B cell (primary cell): ENCODE results near the gene DCHS2. TPM values are rescaled to one million over a fixed set of nuclear protein-coding genes. Genes with fewer than 3 reads are reported as not detected.

Source experiments
- ATAC-seq: fragments of 200-7000 bp; cut with Tn5 transposase; one replicate; pipeline ENCODE4 v1.10.0; 2021; ENCODE audit warnings: low read depth, mild to moderate bottlenecking, moderate number of reproducible peaks, moderate library complexity
- CTCF ChIA-PET: fragments of 350-600 bp; sonication (Branson Sonifier 250); formaldehyde crosslinking; loops from one replicate; lab custom pipeline; 2021; ENCODE audit warnings: antibody characterized with exemption, inconsistent platforms; lab: Charles Lee
- POLR2A ChIA-PET: fragments of 350-600 bp; sonication (Branson Sonifier 250); formaldehyde crosslinking; loops from one replicate; lab custom pipeline; 2021; ENCODE audit warnings: antibody characterized with exemption; lab: Charles Lee
- DNase-seq: peaks from one replicate; pipeline ENCODE4 v3.0.0; 2013
- H2AFZ ChIP-seq: 2 replicates; pipeline ENCODE4 v1.6.1; 2012; ENCODE audit warnings: mild to moderate bottlenecking, low read depth, low read length; ENCODE audit not compliant: insufficient read depth, poor library complexity, severe bottlenecking
- H3K27ac ChIP-seq, 2 donors: 1 replicate in 1 of 2; 2 replicates in 1 of 2; pipeline ENCODE4 v1.5.1; 2012 to 2013; ENCODE audit warnings: low read length in 2 of 2, mild to moderate bottlenecking in 2 of 2, moderate library complexity in 1 of 2
- H3K27me3 ChIP-seq, 4 experiments: fragments of 200-600 bp in 1 of 4; sonication (generic) in 1 of 4; replicated peaks in 1 of 4; 1 replicate in 2 of 4; 2 replicates in 2 of 4; pipeline versions ENCODE4 v1.6.1 to v1.7.0; 2013 to 2016; ENCODE audit warnings: low read length in 3 of 4, mild to moderate bottlenecking in 2 of 4, mixed read lengths in 1 of 4, moderate library complexity in 1 of 4; ENCODE audit not compliant: insufficient read depth in 4 of 4, control insufficient read depth in 3 of 4; ENCODE audit errors: control extremely low read depth in 1 of 4
- H3K36me3 ChIP-seq, 2 experiments: replicated peaks in 1 of 2; 1 replicate in 1 of 2; 2 replicates in 1 of 2; pipeline versions ENCODE4 v1.6.1 to v1.7.1; 2013; ENCODE audit warnings: low read length in 1 of 2; ENCODE audit not compliant: insufficient read depth in 2 of 2, control insufficient read depth in 1 of 2; ENCODE audit errors: control extremely low read depth in 1 of 2, extremely low read depth in 1 of 2
- H3K4me1 ChIP-seq, 2 donors: fragments of 200-600 bp in 1 of 2; sonication (generic) in 1 of 2; 1 replicate in 1 of 2; 2 replicates in 1 of 2; pipeline versions ENCODE4 v1.5.1 to v1.6.1; 2013 to 2017; ENCODE audit warnings: low read length in 2 of 2; ENCODE audit not compliant: control insufficient read depth in 2 of 2, insufficient read depth in 2 of 2
- H3K4me2 ChIP-seq: replicated peaks from 2 replicates; pipeline ENCODE3; 2012; ENCODE audit warnings: mild to moderate bottlenecking, low read depth, low read length; ENCODE audit not compliant: poor library complexity, severe bottlenecking
- H3K4me3 ChIP-seq, 5 experiments: fragments of 200-600 bp in 1 of 5; sonication (generic) in 1 of 5; 1 replicate in 3 of 5; 2 replicates in 2 of 5; pipeline versions ENCODE4 v1.5.1 to v1.7.0; 2011 to 2016; ENCODE audit warnings: low read length in 4 of 5, mild to moderate bottlenecking in 4 of 5, low read depth in 2 of 5, control low read depth in 1 of 5, moderate library complexity in 1 of 5; ENCODE audit not compliant: insufficient read depth in 1 of 5; ENCODE audit errors: control extremely low read depth in 1 of 5, extremely low read depth in 1 of 5
- H3K79me2 ChIP-seq: fragments of 200-600 bp; sonication (generic); one replicate; pipeline ENCODE4 v1.6.0; 2016; ENCODE audit warnings: low read length; ENCODE audit not compliant: control insufficient read depth, insufficient read depth
- H3K9ac ChIP-seq: fragments of 200-600 bp; sonication (generic); 2 replicates; pipeline ENCODE4 v1.6.1; 2017; ENCODE audit warnings: mild to moderate bottlenecking, low read length, moderate library complexity
- H3K9me3 ChIP-seq, 3 donors: one replicate each; pipeline versions ENCODE4 v1.6.1 to v1.7.1; 2013; ENCODE audit warnings: low read length in 2 of 3; ENCODE audit not compliant: control insufficient read depth in 2 of 3, insufficient read depth in 1 of 3; ENCODE audit errors: control extremely low read depth in 1 of 3
- H4K20me1 ChIP-seq: 2 replicates; pipeline ENCODE4 v1.6.0; 2012; ENCODE audit warnings: mild to moderate bottlenecking, low read length; ENCODE audit not compliant: insufficient read depth, control insufficient read depth, poor library complexity, severe bottlenecking
- H3K27ac Mint-ChIP-seq: one replicate; pipeline ENCODE4 v1.8.0; 2021; ENCODE audit warnings: mixed read lengths
- H3K27me3 Mint-ChIP-seq: one replicate; pipeline ENCODE4 v1.8.0; 2021; ENCODE audit warnings: mixed read lengths
- H3K4me1 Mint-ChIP-seq: one replicate; pipeline ENCODE4 v1.8.0; 2021; ENCODE audit warnings: mixed read lengths
- H3K4me3 Mint-ChIP-seq: one replicate; pipeline ENCODE4 v1.8.0; 2021; ENCODE audit warnings: mixed read lengths
- H3K9me3 Mint-ChIP-seq: one replicate; pipeline ENCODE4 v1.8.0; 2022; ENCODE audit warnings: mixed read lengths; ENCODE audit not compliant: insufficient read depth
- CTCF ChIP-seq: fragments of 200-600 bp; IDR thresholded peaks from one replicate; pipeline ENCODE4 v1.8.0; 2022; ENCODE audit warnings: antibody characterized with exemption, mild to moderate bottlenecking
- EZH2 ChIP-seq: IDR thresholded peaks from 2 replicates; pipeline ENCODE4 v1.6.1; 2012; ENCODE audit warnings: borderline replicate concordance, low read depth, mild to moderate bottlenecking, moderate library complexity, low read length; ENCODE audit not compliant: insufficient read depth, poor library complexity, severe bottlenecking
- WGBS: methylation state at CpG from one replicate; pipeline ENCODE4 v1.1.5; 2013; ENCODE audit warnings: missing lambda C conversion rate; ENCODE audit not compliant: insufficient coverage; 5-methylcytosine and 5-hydroxymethylcytosine counted together
- intact Hi-C: fragments of 100-400 bp; cut with micrococcal nuclease; formaldehyde crosslinking; loops from one replicate; pipeline ENCODE4 v1.10.0; 2022
- polyA plus RNA-seq: library from polyadenylated mRNA; depleted of rRNA; stranded (reverse); fragments of >200 nt; gene quantifications from 2 replicates; pipeline ENCODE4 v1.2.3, GENCODE V29; 2012
- total RNA-seq, 2 donors: library from RNA; stranded (reverse); fragments of 120-200 nt in 1 of 2; gene quantifications; 1 replicate in 1 of 2; 2 replicates in 1 of 2; pipeline versions ENCODE4 v1.2.3 to v1.2.4, GENCODE V29; 2013 to 2022

DCHS2 gene
- total and polyA plus RNA-seq, 2 donors (not counting 1 experiment from before 2014, with no cell fraction given): 0.02 to 0.06 TPM

GRCh38 chr4:154466336-154466735 is 25.3 kb downstream of the DCHS2 start:
- H3K4me1 Mint-ChIP-seq: no peaks in the 10 kb centered on the region

GRCh38 chr4:154465085-154465484 is 26.5 kb downstream of the DCHS2 start:
- Histone ChIP-seq H3K9me3 (no peaks in the 10 kb centered on the region), H3K4me2 (no peak overlapping the region), H3K4me1 (no peaks in the 10 kb centered on the region), H3K4me3 (no peak overlapping the region), H3K9ac (no peak overlapping the region), H4K20me1 (no peaks in the 10 kb centered on the region), H2AFZ (no peak overlapping the region), H3K27me3 (peaks cover 0 to 15% (median 6%) of the 10 kb centered on the region in 4 experiments), H3K36me3 (no peaks in the 10 kb centered on the region), H3K79me2 (no peaks in the 10 kb centered on the region), H3K27ac (no peak overlapping the region)
- Mint-ChIP-seq H3K9me3 (no peaks in the 10 kb centered on the region), H3K27ac (no peak overlapping the region), H3K4me3 (no peak overlapping the region), H3K4me1 (no peaks in the 10 kb centered on the region), H3K27me3 (peaks cover 13% of the 10 kb centered on the region)
- ATAC-seq: no peak
- TF ChIP-seq CTCF: no peak
- no peak for TF ChIP-seq EZH2
- intact Hi-C loops: no loop called here
- no peak for DNase-seq
- CTCF ChIA-PET: no interaction called here
- 79% methylated on average over 6 of the region's 6 CpGs for WGBS
- POLR2A ChIA-PET: no interaction called here

More at GRCh38 chr4:154466336-154466735, 25.3 kb downstream of the DCHS2 start:
- Histone ChIP-seq H3K27me3 (peaks cover 0 to 12% (median 6%) of the 10 kb centered on the region in 4 experiments), H3K9ac (no peak overlapping the region), H4K20me1 (no peaks in the 10 kb centered on the region), H3K4me1 (no peaks in the 10 kb centered on the region), H3K4me3 (no peak overlapping the region), H3K79me2 (no peaks in the 10 kb centered on the region), H3K36me3 (no peaks in the 10 kb centered on the region), H2AFZ (no peak overlapping the region), H3K9me3 (no peaks in the 10 kb centered on the region), H3K27ac (no peak overlapping the region), H3K4me2 (no peak overlapping the region)
- TF ChIP-seq CTCF (no peak), EZH2 (no peak)
- H3K27ac Mint-ChIP-seq: no peak overlapping the region
- no peaks in the 10 kb centered on the region for H3K9me3 Mint-ChIP-seq
- peaks cover 18% of the 10 kb centered on the region for H3K27me3 Mint-ChIP-seq
- 100% methylated on average over 4 of the region's 5 CpGs for WGBS
- POLR2A ChIA-PET: no interaction called here
- no peak overlapping the region for H3K4me3 Mint-ChIP-seq
- no peak for DNase-seq
- no peak for ATAC-seq
- CTCF ChIA-PET: no interaction called here
- intact Hi-C loops: no loop called here
